Endodermal cell (in vitro differentiated cells): ENCODE data around the gene AGPAT3. TPM values are rescaled to one million over a fixed set of nuclear protein-coding genes. Genes with fewer than 3 reads are reported as not detected.

Experiments used
- DNase-seq: peaks from one replicate; pipeline ENCODE4 v3.0.0-alpha.2; 2017
- H3K27ac ChIP-seq: 2 replicates; pipeline ENCODE4 v1.5.1; 2013; ENCODE audit warnings: mild to moderate bottlenecking, low read depth, low read length, moderate library complexity
- H3K27me3 ChIP-seq: 2 replicates; pipeline ENCODE4 v1.6.1; 2013; ENCODE audit warnings: mild to moderate bottlenecking, low read length, moderate library complexity; ENCODE audit not compliant: insufficient read depth, control insufficient read depth, poor library complexity, severe bottlenecking
- H3K36me3 ChIP-seq: 2 replicates; pipeline ENCODE4 v1.7.0; 2013; ENCODE audit warnings: mild to moderate bottlenecking, low read length, moderate library complexity; ENCODE audit not compliant: control insufficient read depth, insufficient read depth
- H3K4me1 ChIP-seq: one replicate; pipeline ENCODE4 v1.7.0; 2013; ENCODE audit warnings: low read length; ENCODE audit not compliant: control insufficient read depth, insufficient read depth
- H3K4me3 ChIP-seq: 2 replicates; pipeline ENCODE4 v1.5.1; 2013; ENCODE audit warnings: mild to moderate bottlenecking, low read length, moderate library complexity
- H3K9ac ChIP-seq: 2 replicates; pipeline ENCODE4 v1.6.1; 2013; ENCODE audit warnings: mild to moderate bottlenecking, low read length, moderate library complexity; ENCODE audit not compliant: poor library complexity, severe bottlenecking; ENCODE audit errors: extremely low read depth
- H3K9me3 ChIP-seq: 2 replicates; pipeline ENCODE4 v1.6.1; 2013; ENCODE audit warnings: mild to moderate bottlenecking, low read length, moderate library complexity; ENCODE audit not compliant: control insufficient read depth
- H3K27ac Mint-ChIP-seq: 2 replicates; pipeline ENCODE4 v1.8.0; 2020; ENCODE audit warnings: mixed read lengths
- H3K27me3 Mint-ChIP-seq: 2 replicates; pipeline ENCODE4 v1.8.0; 2021; ENCODE audit warnings: mild to moderate bottlenecking, mixed read lengths; ENCODE audit not compliant: insufficient read depth
- H3K36me3 Mint-ChIP-seq: 2 replicates; pipeline ENCODE4 v1.8.0; 2020; ENCODE audit warnings: low read depth, mixed read lengths
- H3K4me1 Mint-ChIP-seq: 2 replicates; pipeline ENCODE4 v1.8.0; 2020; ENCODE audit warnings: mixed read lengths
- H3K4me3 Mint-ChIP-seq: 2 replicates; pipeline ENCODE4 v1.8.0; 2020; ENCODE audit warnings: mild to moderate bottlenecking, moderate library complexity, mixed read lengths
- H3K9me3 Mint-ChIP-seq: 2 replicates; pipeline ENCODE4 v1.8.0; 2020; ENCODE audit warnings: mild to moderate bottlenecking, mixed read lengths
- CTCF ChIP-seq: fragments of 200-600 bp; sonication (generic); conservative IDR thresholded peaks from 2 replicates; pipeline ENCODE4 v1.5.0; 2021; ENCODE audit warnings: antibody characterized with exemption, mild to moderate bottlenecking
- WGBS, 2 experiments: methylation state at CpG; one replicate each; pipeline versions ENCODE4 v1.1.5 to v1.1.7; 2013; ENCODE audit warnings: missing lambda C conversion rate in 2 of 2, mixed read lengths in 1 of 2; ENCODE audit not compliant: insufficient coverage in 1 of 2, insufficient read length in 1 of 2; 5-methylcytosine and 5-hydroxymethylcytosine counted together
- total RNA-seq, 2 donors: library from RNA; stranded (reverse); fragmentation: NEBNext Ultra II Directional in 1 of 2; extraction: Animal tissue kit (Norgen Biotek cat#: 25700) in 1 of 2; gene quantifications; 2 replicates in 1 of 2; 3 replicates in 1 of 2; pipeline ENCODE4 v1.2.1, GENCODE V29; 2021

AGPAT3 gene
- total RNA-seq, 2 donors from 2014 or later = 44.0 to 74.4 TPM

GRCh38 chr21:43969115-43969444, 104.1 kb downstream of the AGPAT3 start:
- Histone ChIP-seq H3K27me3 (no peaks in the 10 kb centered on the region), H3K4me1 (no peaks in the 10 kb centered on the region), H3K4me3 (no peak overlapping the region), H3K9ac (no peak overlapping the region), H3K9me3 (no peaks in the 10 kb centered on the region), H3K36me3 (peaks cover 17% of the 10 kb centered on the region), H3K27ac (no peak overlapping the region)
- H3K4me1 Mint-ChIP-seq = no peaks in the 10 kb centered on the region
- DNase-seq = no peak
- H3K4me3 Mint-ChIP-seq = no peak overlapping the region
- no peak overlapping the region for H3K27ac Mint-ChIP-seq
- H3K27me3 Mint-ChIP-seq = no peaks in the 10 kb centered on the region
- no peak for TF ChIP-seq CTCF
- peaks cover 40% of the 10 kb centered on the region for H3K36me3 Mint-ChIP-seq
- WGBS, 2 experiments = 92 to 100% methylated on average over 5 to 17 of the region's 17 CpGs
- no peaks in the 10 kb centered on the region for H3K9me3 Mint-ChIP-seq

GRCh38 chr21:43970551-43970950, 105.5 kb downstream of the AGPAT3 start:
- Mint-ChIP-seq H3K9me3 (no peaks in the 10 kb centered on the region), H3K4me3 (no peak overlapping the region), H3K36me3 (peaks cover 32% of the 10 kb centered on the region), H3K27ac (peak overlapping the region; percentile 21), H3K4me1 (no peaks in the 10 kb centered on the region), H3K27me3 (no peaks in the 10 kb centered on the region)
- no peak overlapping the region for H3K4me3 ChIP-seq
- WGBS, 2 experiments = 94% methylated on average over 16 to 17 of the region's 18 CpGs
- no peak for TF ChIP-seq CTCF
- no peaks in the 10 kb centered on the region for H3K9me3 ChIP-seq
- H3K27me3 ChIP-seq = no peaks in the 10 kb centered on the region
- H3K9ac ChIP-seq = no peak overlapping the region
- H3K36me3 ChIP-seq = peaks cover 17% of the 10 kb centered on the region
- no peak for DNase-seq
- no peak overlapping the region for H3K27ac ChIP-seq
- no peaks in the 10 kb centered on the region for H3K4me1 ChIP-seq

GRCh38 chr21:43971201-43971991, 106.4 kb downstream of the AGPAT3 start:
- H3K9ac ChIP-seq = no peak overlapping the region
- Mint-ChIP-seq H3K27ac (no peak overlapping the region), H3K36me3 (peaks cover 32% of the 10 kb centered on the region), H3K27me3 (no peaks in the 10 kb centered on the region), H3K4me3 (no peak overlapping the region), H3K9me3 (no peaks in the 10 kb centered on the region), H3K4me1 (no peaks in the 10 kb centered on the region)
- H3K9me3 ChIP-seq = no peaks in the 10 kb centered on the region
- WGBS, 2 experiments = 93 to 94% methylated on average over 17 to 29 of the region's 29 CpGs
- H3K4me3 ChIP-seq = no peak overlapping the region
- no peak for DNase-seq
- H3K27me3 ChIP-seq = no peaks in the 10 kb centered on the region
- no peaks in the 10 kb centered on the region for H3K4me1 ChIP-seq
- H3K27ac ChIP-seq = no peak overlapping the region
- TF ChIP-seq CTCF = no peak
- peaks cover 17% of the 10 kb centered on the region for H3K36me3 ChIP-seq
